Thyroid gland (tissue), 4 donors: ENCODE data around the gene SCGB2B2. TPM values are rescaled to one million over a fixed set of nuclear protein-coding genes. Genes with fewer than 3 reads are reported as not detected.

Experiments
- DNase-seq, 2 donors: peaks; one replicate each; pipeline ENCODE4 v3.0.0-alpha.2; 2019
- H3K27ac ChIP-seq, 3 donors: fragments of 200-600 bp; sonication (generic); 1 replicate in 2 of 3; 2 replicates in 1 of 3; pipeline ENCODE4 v1.5.1; 2016 to 2019; ENCODE audit warnings: mild to moderate bottlenecking in 1 of 3, moderate library complexity in 1 of 3
- H3K27me3 ChIP-seq: fragments of 200-600 bp; sonication (generic); one replicate; pipeline ENCODE4 v1.5.1; 2019
- H3K36me3 ChIP-seq, 2 donors: fragments of 200-600 bp; sonication (generic); one replicate each; pipeline ENCODE4 v1.5.1; 2016 to 2019
- H3K4me1 ChIP-seq, 2 donors: fragments of 200-600 bp; sonication (generic); one replicate each; pipeline ENCODE4 v1.5.1; 2017 to 2019
- H3K4me3 ChIP-seq, 3 donors: fragments of 200-600 bp; sonication (generic); replicated peaks in 1 of 3; 1 replicate in 2 of 3; 2 replicates in 1 of 3; pipeline ENCODE4 v1.5.1; 2016; ENCODE audit warnings: mild to moderate bottlenecking in 1 of 3
- H3K9me3 ChIP-seq: fragments of 200-600 bp; sonication (generic); one replicate; pipeline ENCODE4 v1.5.1; 2017
- CTCF ChIP-seq, 6 experiments: fragments of 200-600 bp in 3 of 6; fragments of 450-650 bp in 3 of 6; sonication (generic) in 3 of 6; IDR thresholded peaks; one replicate each; pipeline ENCODE4 v1.5.1; 2016 to 2019; ENCODE audit warnings: antibody characterized with exemption in 6 of 6, mild to moderate bottlenecking in 2 of 6, inconsistent platforms in 1 of 6, moderate library complexity in 1 of 6
- POLR2A ChIP-seq, 2 donors: fragments of 450-650 bp; IDR thresholded peaks; one replicate each; pipeline ENCODE4 v1.6.1; 2017; ENCODE audit warnings: antibody characterized with exemption in 2 of 2, mild to moderate bottlenecking in 2 of 2, moderate library complexity in 1 of 2
- WGBS, 2 donors: methylation state at CpG; one replicate each; pipeline ENCODE4 v1.1.5; 2017; 5-methylcytosine and 5-hydroxymethylcytosine counted together
- intact Hi-C: fragments of 100-400 bp; cut with DNase I; formaldehyde crosslinking; loops from one replicate; pipeline ENCODE4 v1.15.1; 2023
- total RNA-seq, 4 donors: library from RNA; depleted of rRNA; stranded (reverse); fragments of >200 nt; gene quantifications; one replicate each; pipeline ENCODE4 v1.2.3, GENCODE V29; 2016

The SCGB2B2 gene
- total RNA-seq, 4 donors from 2014 or later, result 1.0 to 2.0 (median 1.5) TPM

GRCh38 chr19:34712395-34713261, 35.7 kb upstream of the SCGB2B2 start:
- intact Hi-C loops, result loop anchor here (5.0 to 10.0 kb wide), 2 partner anchors 75 to 208 kb away; no protein-coding TSS in a partner anchor
- peak; percentile 34 to 37 for DNase-seq
- TF ChIP-seq CTCF (IDR thresholded peaks at IDR 0.05) (peak; percentile 61 to 88 (median 74)), POLR2A (IDR thresholded peaks at IDR 0.05) (no peak)
- no peak overlapping the region for H3K27ac ChIP-seq
- H3K4me1 ChIP-seq, result no peaks in the 10 kb centered on the region
- H3K27me3 ChIP-seq, result no peaks in the 10 kb centered on the region
- H3K36me3 ChIP-seq, result no peaks in the 10 kb centered on the region
- H3K9me3 ChIP-seq, result no peaks in the 10 kb centered on the region
- H3K4me3 ChIP-seq, result no peak overlapping the region
- WGBS, 2 donors, result 36 to 41% methylated on average over 11 of the region's 11 CpGs

GRCh38 chr19:34711890-34712289, 34.9 kb upstream of the SCGB2B2 start:
- DNase-seq, result no peak
- intact Hi-C loops, result loop anchor here (5.0 to 10.0 kb wide), 2 partner anchors 75 to 207 kb away; no protein-coding TSS in a partner anchor
- 59 to 70% methylated on average over 6 of the region's 6 CpGs for WGBS, 2 donors
- Histone ChIP-seq H3K27ac (no peak overlapping the region), H3K4me1 (no peaks in the 10 kb centered on the region), H3K36me3 (no peaks in the 10 kb centered on the region), H3K27me3 (no peaks in the 10 kb centered on the region), H3K4me3 (no peak overlapping the region), H3K9me3 (no peaks in the 10 kb centered on the region)
- TF ChIP-seq POLR2A (IDR thresholded peaks at IDR 0.05) (no peak), CTCF (IDR thresholded peaks at IDR 0.05) (no peak)

- intact Hi-C loops, result no loop called here
- Histone ChIP-seq H3K4me1 (no peaks in the 10 kb centered on the region), H3K36me3 (no peaks in the 10 kb centered on the region)
Measured at GRCh38 chr19:34707661-34708060, 30.7 kb upstream of the SCGB2B2 start.

GRCh38 chr19:34692549-34692948, 15.6 kb upstream of the SCGB2B2 start:
- no peaks in the 10 kb centered on the region for H3K4me1 ChIP-seq
- H3K27me3 ChIP-seq, result no peaks in the 10 kb centered on the region
- WGBS, 2 donors, result 49 to 58% methylated on average over 2 of the region's 2 CpGs
- no peaks in the 10 kb centered on the region for H3K9me3 ChIP-seq
- no peak for DNase-seq
- H3K4me3 ChIP-seq, result no peak overlapping the region
- intact Hi-C loops, result no loop called here
- no peak overlapping the region for H3K27ac ChIP-seq
- H3K36me3 ChIP-seq, result no peaks in the 10 kb centered on the region
- TF ChIP-seq CTCF (IDR thresholded peaks at IDR 0.05) (no peak), POLR2A (IDR thresholded peaks at IDR 0.05) (no peak)

More at GRCh38 chr19:34707661-34708060, 30.7 kb upstream of the SCGB2B2 start:
- 41 to 75% methylated on average over 2 of the region's 2 CpGs for WGBS, 2 donors
- no peak for DNase-seq
- Histone ChIP-seq H3K27ac (no peak overlapping the region), H3K27me3 (no peaks in the 10 kb centered on the region), H3K4me3 (no peak overlapping the region), H3K9me3 (no peaks in the 10 kb centered on the region)
- TF ChIP-seq POLR2A (IDR thresholded peaks at IDR 0.05) (no peak), CTCF (IDR thresholded peaks at IDR 0.05) (no peak)

- WGBS, 2 donors, result 80 to 84% methylated on average over 3 of the region's 3 CpGs
- H3K36me3 ChIP-seq, result no peaks in the 10 kb centered on the region
- H3K4me3 ChIP-seq, result no peak overlapping the region
- no peak overlapping the region for H3K27ac ChIP-seq
- H3K27me3 ChIP-seq, result no peaks in the 10 kb centered on the region
- intact Hi-C loops, result no loop called here
- no peaks in the 10 kb centered on the region for H3K9me3 ChIP-seq
- no peak for TF ChIP-seq CTCF (IDR thresholded peaks at IDR 0.05)
- no peak for TF ChIP-seq POLR2A (IDR thresholded peaks at IDR 0.05)
- no peaks in the 10 kb centered on the region for H3K4me1 ChIP-seq
- no peak for DNase-seq
Measured at GRCh38 chr19:34690372-34690771, 13.4 kb upstream of the SCGB2B2 start.
